NCI-H226 (cell line): ENCODE results near the gene NCKAP5L.
"Not testable (repeated sequence)": the region's sequence is repeated elsewhere in the genome, so short reads cannot be mapped to it uniquely, and the experiment has no call there.

Experiments used
- DNase-seq: peaks from one replicate; pipeline ENCODE4 v3.0.0-alpha.2; 2015

NCKAP5L gene

DNA sequence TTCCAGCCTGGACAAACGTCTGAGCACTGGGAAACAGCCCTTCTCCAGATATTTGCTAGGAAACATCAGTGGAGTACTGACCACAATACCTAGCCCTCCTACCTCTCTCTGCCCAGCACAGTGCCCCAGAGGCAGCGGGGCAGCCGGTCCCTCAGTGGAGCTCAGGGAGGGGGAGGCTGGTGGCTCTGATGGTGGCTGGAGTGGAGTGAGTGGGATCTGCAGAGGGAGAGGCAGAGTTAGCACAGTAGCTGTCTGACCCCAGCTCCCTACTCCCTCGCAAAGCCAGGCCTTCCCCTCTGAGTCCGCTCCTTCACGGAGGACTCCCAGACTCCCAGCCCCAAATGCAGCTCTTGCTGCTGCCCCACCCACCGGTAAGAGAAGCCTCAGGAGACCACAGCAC is 30.0 kb downstream of the NCKAP5L start:
- DNase-seq = no peak

- DNase-seq = no peak
These were observed 30.8 kb downstream of the NCKAP5L start for GRCh38 chr12:49797449-49797776.

DNA sequence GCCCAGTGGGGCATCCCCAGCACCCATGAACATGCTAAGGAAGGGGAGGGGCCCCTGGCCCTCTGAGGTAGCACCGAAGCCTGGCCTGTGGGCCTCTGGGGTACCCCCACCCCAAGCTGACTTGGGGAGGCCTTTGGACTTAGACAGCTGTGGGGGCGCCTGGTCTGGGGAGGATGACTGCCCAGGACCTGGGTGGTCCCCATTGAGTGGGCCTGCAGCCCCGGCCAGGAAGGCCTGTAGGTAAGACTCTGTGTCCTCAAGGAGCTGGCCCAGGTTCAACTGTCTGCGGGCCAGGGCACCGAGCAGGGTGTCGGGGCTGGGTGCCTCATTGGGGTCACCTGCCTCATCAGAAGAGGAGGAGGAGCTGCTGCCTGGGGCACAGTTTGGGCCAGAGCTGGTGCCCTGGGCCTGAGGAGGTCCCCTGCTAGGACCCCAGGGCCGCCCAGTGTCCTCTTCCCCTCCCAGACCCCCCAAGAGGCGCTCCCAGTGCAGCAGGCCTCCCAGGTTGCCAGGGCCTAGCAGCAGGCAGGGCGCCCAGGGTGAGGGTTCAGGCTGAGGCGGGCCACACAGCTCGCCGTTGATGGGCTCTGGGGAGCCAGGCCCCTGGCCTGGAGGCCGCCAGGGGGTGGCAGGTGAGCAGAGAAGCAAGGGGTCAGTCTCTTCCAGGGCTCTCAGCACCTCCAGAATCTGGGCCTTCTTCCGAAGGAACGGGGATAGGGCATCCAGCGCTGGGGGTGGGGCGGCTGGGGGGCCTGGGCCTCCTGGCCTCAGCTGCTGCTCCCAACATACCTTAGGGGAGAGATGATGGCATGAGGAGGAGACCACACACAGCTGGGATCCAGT is 31.4 kb downstream of the NCKAP5L start:
- no peak for DNase-seq

DNA sequence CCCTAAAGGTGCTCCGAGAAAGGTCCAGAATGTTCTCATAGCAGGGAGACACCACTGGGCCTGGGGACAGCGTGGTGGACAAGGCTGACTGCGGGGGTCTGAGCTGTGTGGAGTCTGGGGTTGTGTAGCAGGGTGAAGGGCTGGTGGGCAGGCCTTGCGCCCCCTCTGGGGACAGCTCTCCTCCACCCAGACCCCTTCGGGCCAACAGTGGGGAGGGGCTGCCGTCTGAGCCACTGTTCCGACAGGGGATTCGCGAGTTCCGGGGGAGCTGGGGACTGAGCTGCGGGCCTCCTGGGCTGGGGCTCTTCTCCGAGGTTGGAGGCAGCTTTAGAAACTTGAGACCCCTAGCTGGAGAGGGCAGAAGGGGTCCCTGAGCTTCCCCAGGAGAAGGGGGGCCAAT is 32.1 kb downstream of the NCKAP5L start:
- DNase-seq = no peak

GRCh38 chr12:49795654-49796105 is 32.5 kb downstream of the NCKAP5L start:
- no peak for DNase-seq

GRCh38 chr12:49794811-49795653 is 33.2 kb downstream of the NCKAP5L start:
- no peak for DNase-seq

GRCh38 chr12:49794021-49794420 is 34.2 kb downstream of the NCKAP5L start:
- DNase-seq = no peak

GRCh38 chr12:49793620-49794019 is 34.6 kb downstream of the NCKAP5L start:
- DNase-seq = no peak

DNA sequence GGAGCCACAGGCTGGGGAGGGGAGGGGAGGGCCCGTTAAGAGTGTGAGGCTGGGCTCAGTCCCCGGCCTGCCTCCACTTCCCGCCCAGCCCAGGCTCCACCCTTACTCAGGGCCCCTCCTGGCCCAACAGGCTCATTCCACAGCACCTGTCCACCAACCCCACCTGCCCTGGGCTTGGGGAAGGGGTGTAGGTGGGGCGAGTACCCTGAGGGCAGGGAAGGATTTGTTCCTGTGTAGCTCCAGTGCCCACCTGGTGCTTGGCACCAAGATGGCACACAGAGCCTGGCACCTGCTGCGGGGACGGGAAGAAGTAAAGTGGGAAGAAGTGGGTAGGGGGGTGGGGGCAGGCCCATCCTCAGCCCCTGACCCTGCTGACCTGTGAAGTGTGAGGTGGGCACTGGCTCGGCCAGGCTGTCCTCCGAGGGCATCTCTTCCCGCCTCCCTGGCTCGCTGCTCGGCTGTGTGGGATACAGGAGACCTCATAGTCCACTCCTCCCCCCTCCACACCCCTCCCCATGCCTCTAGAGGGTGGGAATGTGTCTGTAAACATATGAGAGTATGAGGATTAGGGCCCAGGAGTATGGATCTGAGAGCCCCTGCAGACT is 35.1 kb downstream of the NCKAP5L start:
- DNase-seq = no peak

DNA sequence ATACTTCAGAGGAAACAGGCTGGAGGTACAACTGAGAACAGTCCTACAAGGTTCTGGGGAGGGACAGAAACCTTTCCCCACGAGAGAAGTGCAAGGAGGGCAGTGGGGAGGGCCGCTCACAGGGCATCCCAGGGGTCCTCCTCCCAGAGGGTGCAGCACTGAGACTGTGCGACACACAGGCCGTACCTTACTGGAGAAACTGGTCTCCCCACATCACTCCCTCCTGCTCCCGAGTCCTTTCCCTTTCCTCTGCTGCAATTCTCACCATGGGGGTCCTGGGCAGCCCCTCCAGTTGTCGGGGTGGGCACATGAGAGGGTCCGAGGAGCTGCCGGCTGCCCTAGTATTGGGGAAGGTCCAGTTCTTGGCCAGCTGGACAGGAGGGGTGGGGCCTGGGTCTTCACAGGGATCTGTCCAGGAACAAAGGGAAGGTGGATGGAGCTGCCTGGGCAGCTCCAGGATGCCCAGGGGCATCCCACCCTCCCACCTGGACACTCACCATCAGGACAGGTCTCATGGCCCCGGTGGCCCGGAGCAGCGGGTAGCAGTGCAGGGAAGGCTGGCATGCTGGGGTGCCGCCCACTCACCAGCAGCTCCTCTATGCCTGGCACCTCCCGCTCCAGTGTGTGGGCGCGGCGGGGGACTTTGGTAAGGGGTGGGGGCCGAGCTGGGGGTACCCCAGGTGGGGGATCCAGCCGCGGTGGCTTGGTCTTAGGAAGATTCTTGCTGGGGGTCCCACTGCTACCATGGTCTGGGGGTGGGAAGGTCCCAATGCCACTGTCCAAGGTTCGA is 35.8 kb downstream of the NCKAP5L start:
- no peak for DNase-seq

DNA sequence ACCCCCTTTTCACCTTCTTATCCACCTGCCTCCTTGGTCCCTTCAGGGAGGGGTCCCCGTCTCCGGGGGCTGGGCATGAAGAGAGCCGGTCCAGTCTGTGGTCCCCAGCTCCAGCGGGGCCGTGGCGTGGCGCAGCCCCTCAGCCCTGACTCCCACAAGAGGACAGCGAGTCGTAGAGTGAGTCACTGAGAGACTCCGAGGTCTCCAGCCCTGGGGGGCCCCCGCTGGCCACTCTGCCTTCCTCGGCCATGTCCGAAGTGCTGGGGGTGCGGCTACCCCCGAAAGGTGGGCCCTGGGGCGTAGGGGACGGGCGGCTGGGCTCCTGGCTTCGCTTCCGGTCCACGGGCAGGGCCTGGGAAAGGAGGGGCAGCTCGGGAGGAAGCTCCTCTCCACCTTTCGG is 36.5 kb downstream of the NCKAP5L start:
- no peak for DNase-seq

DNA sequence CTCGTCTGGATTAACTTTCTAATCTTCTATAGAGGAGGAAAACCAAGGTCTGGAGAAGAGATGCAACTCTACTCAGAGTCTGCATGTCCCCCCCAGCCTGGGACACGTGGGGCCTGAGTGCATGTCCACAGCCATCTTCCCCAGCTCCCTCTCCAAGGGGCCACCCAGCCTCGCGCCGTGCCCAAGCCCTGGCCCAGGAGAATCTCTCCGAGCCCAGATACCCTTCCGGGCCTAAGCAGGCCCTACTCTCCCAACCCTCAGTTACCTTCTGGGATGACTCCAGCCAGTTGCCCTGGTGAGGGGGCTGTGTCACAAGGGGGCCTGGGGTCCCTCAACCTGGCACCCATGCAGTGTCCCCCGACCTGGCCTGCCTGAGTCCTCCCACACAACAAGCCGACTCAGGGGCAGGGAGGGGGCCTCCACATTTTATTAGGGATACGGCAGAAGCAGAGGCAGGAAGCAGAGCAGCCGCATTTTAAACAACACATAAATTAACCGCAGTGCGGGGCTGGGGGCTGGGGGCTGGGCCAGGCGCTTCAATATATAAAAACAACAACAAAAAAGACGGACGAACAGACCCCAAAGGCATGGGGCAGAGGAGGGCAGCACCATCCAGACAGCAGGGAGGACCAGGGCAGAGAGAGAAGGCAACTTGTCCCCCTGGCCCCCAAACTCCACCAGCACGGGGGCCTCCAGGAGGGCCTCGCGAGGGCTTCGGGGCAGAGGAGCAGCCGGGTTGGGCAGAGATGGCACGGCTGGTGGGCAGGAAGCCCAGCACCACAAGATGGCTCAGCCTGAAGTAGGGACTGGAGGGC is 37.3 kb downstream of the NCKAP5L start:
- no peak for DNase-seq

DNA sequence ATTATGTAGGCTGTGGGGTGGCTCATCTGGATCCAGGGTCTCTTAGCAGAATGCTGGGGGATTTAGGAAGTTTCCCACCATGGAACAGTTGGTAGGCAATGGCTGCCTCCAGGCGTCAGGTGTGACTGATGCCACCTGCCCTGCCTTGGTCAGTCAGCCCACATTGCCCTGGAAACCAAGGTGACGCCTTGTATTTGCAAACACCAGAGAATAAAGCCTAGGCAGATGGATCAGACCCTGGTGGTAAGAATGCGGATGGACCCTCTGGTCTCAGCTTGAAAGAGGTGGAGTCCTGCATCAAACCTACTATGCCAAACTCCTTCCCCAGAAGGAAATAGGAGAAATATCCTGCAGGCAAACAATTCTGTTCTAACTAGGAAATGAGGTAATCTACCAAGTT is 38.2 kb downstream of the NCKAP5L start:
- DNase-seq = no peak

- DNase-seq = no peak
These were observed 40.5 kb downstream of the NCKAP5L start for GRCh38 chr12:49787672-49788071.

GRCh38 chr12:49784756-49785409 is 43.3 kb downstream of the NCKAP5L start:
- DNase-seq = no peak

- no peak for DNase-seq
These were observed 44.1 kb downstream of the NCKAP5L start for GRCh38 chr12:49783917-49784676.

DNA sequence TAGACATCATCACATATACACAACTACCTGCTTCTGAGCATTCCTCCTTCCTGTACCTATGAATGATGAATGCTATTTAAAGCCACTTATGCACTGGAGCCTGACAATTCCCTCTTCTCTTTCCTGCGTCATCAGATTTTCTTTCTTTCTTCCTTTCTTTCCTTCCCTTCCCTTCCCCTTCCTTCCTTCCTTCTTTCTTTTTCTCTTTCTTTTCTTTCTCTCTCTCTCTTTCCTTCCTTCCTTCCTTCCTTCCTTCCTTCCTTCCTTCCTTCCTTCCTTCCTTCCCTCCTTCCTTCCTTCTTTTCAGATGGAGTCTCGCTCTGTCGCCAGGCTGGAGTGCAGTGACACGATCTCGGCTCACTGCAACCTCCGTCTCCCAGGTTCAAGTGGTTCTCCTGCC is 47.3 kb downstream of the NCKAP5L start:
- not testable (repeated sequence) for DNase-seq

DNA sequence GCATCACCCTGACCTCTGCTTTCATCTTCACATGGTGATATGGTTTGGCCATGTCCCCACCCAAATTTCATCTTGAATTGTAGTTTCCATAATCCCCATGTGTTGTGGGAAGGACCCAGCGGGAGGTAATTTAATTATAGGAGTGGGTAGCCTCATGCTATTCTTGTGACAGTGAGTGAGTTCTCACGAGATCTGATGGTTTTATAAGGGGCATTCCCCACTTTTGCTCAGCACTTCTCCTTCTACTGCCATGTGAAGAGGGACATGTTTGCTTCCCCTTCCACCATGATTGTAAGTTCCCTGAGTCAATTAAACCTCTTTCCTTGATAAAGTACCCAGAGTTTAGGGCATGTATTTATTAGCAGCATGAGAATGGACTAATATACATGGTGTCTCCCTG is 48.6 kb downstream of the NCKAP5L start:
- DNase-seq = no peak

- peak; percentile 33 for DNase-seq
These were observed 50.1 kb downstream of the NCKAP5L start for GRCh38 chr12:49777800-49778748.
